A673 (cell line): Measurements from ENCODE around the gene ERGIC2.
"Not testable (repeated sequence)": the region's sequence is repeated elsewhere in the genome, so short reads cannot be mapped to it uniquely, and the experiment has no call there.

Source experiments
- EZH2 ChIP-seq: fragments of 200-600 bp; sonication (generic); IDR thresholded peaks from 2 replicates; pipeline ENCODE4 v1.6.1; 2017; ENCODE audit warnings: borderline replicate concordance, low read depth, mild to moderate bottlenecking, mixed read lengths, antibody characterized with exemption, low read length; ENCODE audit not compliant: poor library complexity, severe bottlenecking
- TF ChIP-seq, protein P1 (sequence below): fragments of 300-800, 200-600 bp; sonication (generic); conservative IDR thresholded peaks from 2 replicates; pipeline ENCODE4 v1.5.1; 2017; ENCODE audit warnings: low read depth, mild to moderate bottlenecking, antibody characterized with exemption, low read length, moderate library complexity, mixed read lengths

DNA sequence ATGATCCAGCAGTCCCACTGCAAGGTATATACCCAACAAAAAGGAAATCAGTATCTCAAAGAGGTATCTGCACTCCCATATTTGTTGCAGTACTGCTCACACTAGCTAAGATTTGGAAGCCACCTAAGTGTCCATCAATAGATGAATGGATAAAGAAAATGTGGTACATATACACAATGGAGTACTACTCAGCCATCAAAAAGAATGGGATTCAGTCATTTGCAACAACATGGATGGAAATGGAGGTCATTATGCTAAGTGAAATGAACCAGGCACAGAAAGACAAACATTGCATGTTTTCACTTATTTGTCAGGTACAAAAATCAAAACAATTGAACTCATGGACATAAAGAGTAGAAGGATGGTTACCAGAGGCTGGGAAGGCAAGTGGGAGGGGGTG lies 90.5 kb downstream of the ERGIC2 start:
- TF ChIP-seq, protein P1, sequence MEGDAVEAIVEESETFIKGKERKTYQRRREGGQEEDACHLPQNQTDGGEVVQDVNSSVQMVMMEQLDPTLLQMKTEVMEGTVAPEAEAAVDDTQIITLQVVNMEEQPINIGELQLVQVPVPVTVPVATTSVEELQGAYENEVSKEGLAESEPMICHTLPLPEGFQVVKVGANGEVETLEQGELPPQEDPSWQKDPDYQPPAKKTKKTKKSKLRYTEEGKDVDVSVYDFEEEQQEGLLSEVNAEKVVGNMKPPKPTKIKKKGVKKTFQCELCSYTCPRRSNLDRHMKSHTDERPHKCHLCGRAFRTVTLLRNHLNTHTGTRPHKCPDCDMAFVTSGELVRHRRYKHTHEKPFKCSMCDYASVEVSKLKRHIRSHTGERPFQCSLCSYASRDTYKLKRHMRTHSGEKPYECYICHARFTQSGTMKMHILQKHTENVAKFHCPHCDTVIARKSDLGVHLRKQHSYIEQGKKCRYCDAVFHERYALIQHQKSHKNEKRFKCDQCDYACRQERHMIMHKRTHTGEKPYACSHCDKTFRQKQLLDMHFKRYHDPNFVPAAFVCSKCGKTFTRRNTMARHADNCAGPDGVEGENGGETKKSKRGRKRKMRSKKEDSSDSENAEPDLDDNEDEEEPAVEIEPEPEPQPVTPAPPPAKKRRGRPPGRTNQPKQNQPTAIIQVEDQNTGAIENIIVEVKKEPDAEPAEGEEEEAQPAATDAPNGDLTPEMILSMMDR, result not testable (repeated sequence)
- TF ChIP-seq EZH2, result not testable (repeated sequence)
